Small intestine (tissue), 7 donors: ENCODE data around the gene MECR. TPM values are rescaled to one million over a fixed set of nuclear protein-coding genes. Genes with fewer than 3 reads are reported as not detected.

Experiments used
- DNase-seq, 2 donors: peaks; one replicate each; pipeline versions ENCODE4 v3.0.0 to v3.0.0-alpha.2; 2013
- FAIRE-seq: peaks from 2 replicates; lab custom pipeline; 2012; peaks lifted over from hg19 to GRCh38; lab: Jason Lieb, UNC
- H3K27ac ChIP-seq, 3 donors: one replicate each; pipeline ENCODE4 v1.5.1; 2013; ENCODE audit warnings: low read length in 2 of 3, mild to moderate bottlenecking in 2 of 3, control low read depth in 1 of 3, inconsistent platforms in 1 of 3, low read depth in 1 of 3, moderate library complexity in 1 of 3
- H3K27me3 ChIP-seq, 3 donors: one replicate each; pipeline ENCODE4 v1.6.1; 2013; ENCODE audit warnings: low read length in 3 of 3, inconsistent platforms in 1 of 3; ENCODE audit not compliant: control insufficient read depth in 3 of 3, insufficient read depth in 3 of 3
- H3K36me3 ChIP-seq, 3 donors: one replicate each; pipeline ENCODE4 v1.6.1; 2013; ENCODE audit warnings: low read length in 3 of 3, inconsistent platforms in 1 of 3, low read depth in 1 of 3, mild to moderate bottlenecking in 1 of 3, moderate library complexity in 1 of 3; ENCODE audit not compliant: control insufficient read depth in 3 of 3, insufficient read depth in 2 of 3
- H3K4me1 ChIP-seq, 3 donors: one replicate each; pipeline ENCODE4 v1.6.1; 2013; ENCODE audit warnings: low read length in 2 of 3, inconsistent platforms in 1 of 3, low read depth in 1 of 3, mild to moderate bottlenecking in 1 of 3, moderate library complexity in 1 of 3; ENCODE audit not compliant: control insufficient read depth in 3 of 3, insufficient read depth in 2 of 3
- H3K4me3 ChIP-seq, 3 donors: one replicate each; pipeline ENCODE4 v1.5.1; 2013; ENCODE audit warnings: low read length in 3 of 3, control low read depth in 1 of 3, inconsistent platforms in 1 of 3, low read depth in 1 of 3, mild to moderate bottlenecking in 1 of 3, moderate library complexity in 1 of 3
- H3K9me3 ChIP-seq, 2 donors: one replicate each; pipeline ENCODE4 v1.6.1; 2013; ENCODE audit warnings: low read depth in 1 of 2, low read length in 1 of 2; ENCODE audit not compliant: control insufficient read depth in 2 of 2, insufficient read depth in 1 of 2
- WGBS, 3 donors: extraction: QIAGEN DNeasy Blood & Tissue Kit; methylation state at CpG; one replicate each; pipeline ENCODE4 v1.1.7; 2013; 5-methylcytosine and 5-hydroxymethylcytosine counted together
- polyA plus RNA-seq, 4 donors: library from polyadenylated mRNA; stranded (reverse) in 3 of 4; unstranded in 1 of 4; fragments of 200-250 nt in 3 of 4; fragments of 120-200 nt in 1 of 4; gene quantifications; one replicate each; pipeline versions ENCODE4 v1.2.1 to v1.2.3, GENCODE V29; 2013
- donor health status: healthy with polysubstance abuse.
- donor health status: control.
- donor health status: control.
- donor health status: Bipolar disorder and iron deficiency.
- donor health status: healthy.

The MECR gene
- polyA plus RNA-seq, 4 donors, result 9.7 to 21.3 (median 19.6) TPM

- WGBS, 3 donors, result 6 to 17% (median 13%) methylated on average over 36 to 38 of the region's 38 CpGs
- H3K27ac ChIP-seq, result no peak overlapping the region
- FAIRE-seq, result no peak
Observed at GRCh38 chr1:29258976-29259801, 28.5 kb upstream of the MECR start.

DNA sequence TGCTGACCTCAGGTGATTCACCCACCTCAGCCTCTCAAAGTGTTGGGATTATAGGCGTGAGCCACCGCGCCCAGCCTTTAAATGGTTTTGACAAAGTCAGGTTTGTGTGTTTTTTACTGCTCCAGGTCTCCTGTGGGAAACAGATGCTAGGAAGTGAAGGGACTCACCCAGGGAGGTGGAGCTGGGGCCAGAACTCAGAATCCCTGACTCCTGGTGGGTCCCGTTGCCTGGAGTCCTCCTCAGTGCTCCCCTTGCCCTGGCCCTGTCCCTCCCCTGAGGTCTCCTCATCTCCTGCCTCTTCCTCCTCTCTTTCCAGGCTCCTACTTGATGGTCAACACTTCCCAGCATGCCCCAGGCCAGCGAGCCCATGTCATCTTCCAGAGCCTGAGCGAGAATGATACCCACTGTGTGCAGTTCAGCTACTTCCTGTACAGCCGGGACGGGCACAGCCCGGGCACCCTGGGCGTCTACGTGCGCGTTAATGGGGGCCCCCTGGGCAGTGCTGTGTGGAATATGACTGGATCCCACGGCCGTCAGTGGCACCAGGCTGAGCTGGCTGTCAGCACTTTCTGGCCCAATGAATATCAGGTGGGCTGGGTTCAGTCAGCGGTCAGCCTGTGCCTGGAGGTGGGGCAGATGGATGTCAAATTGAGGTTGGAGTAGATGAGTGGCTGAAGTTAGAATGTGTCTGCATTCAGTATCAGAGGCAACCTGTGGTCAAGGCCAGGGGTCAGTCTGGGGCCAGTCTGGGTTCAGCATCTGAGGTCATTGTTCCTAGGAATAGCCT, 27.6 kb upstream of the MECR start:
- WGBS, 3 donors, result 68 to 82% (median 69%) methylated on average over 16 of the region's 16 CpGs
- Histone ChIP-seq H3K9me3 (no peaks in the 10 kb centered on the region), H3K27me3 (peaks cover 6 to 19% (median 17%) of the 10 kb centered on the region in 3 donors), H3K4me3 (no peak overlapping the region), H3K27ac (no peak overlapping the region), H3K36me3 (no peaks in the 10 kb centered on the region), H3K4me1 (no peaks in the 10 kb centered on the region)
- no peak for FAIRE-seq
- no peak for DNase-seq

More at GRCh38 chr1:29258976-29259801, 28.5 kb upstream of the MECR start:
- H3K4me3 ChIP-seq, result peak overlapping the region in 2 of 3 donors; percentile 7 to 42
- no peak for DNase-seq
- no peaks in the 10 kb centered on the region for H3K9me3 ChIP-seq
- no peaks in the 10 kb centered on the region for H3K4me1 ChIP-seq
- H3K36me3 ChIP-seq, result no peaks in the 10 kb centered on the region
- H3K27me3 ChIP-seq, result peaks cover 6 to 19% (median 17%) of the 10 kb centered on the region in 3 donors

- H3K9me3 ChIP-seq, result no peaks in the 10 kb centered on the region
- no peak overlapping the region for H3K27ac ChIP-seq
- no peak overlapping the region for H3K4me3 ChIP-seq
- no peaks in the 10 kb centered on the region for H3K36me3 ChIP-seq
- no peak for DNase-seq
- peaks cover 6 to 19% (median 17%) of the 10 kb centered on the region in 3 donors for H3K27me3 ChIP-seq
- 36 to 42% (median 36%) methylated on average over 11 of the region's 11 CpGs for WGBS, 3 donors
- no peaks in the 10 kb centered on the region for H3K4me1 ChIP-seq
- FAIRE-seq, result no peak
Observed at GRCh38 chr1:29256979-29257804, 26.5 kb upstream of the MECR start.

DNA sequence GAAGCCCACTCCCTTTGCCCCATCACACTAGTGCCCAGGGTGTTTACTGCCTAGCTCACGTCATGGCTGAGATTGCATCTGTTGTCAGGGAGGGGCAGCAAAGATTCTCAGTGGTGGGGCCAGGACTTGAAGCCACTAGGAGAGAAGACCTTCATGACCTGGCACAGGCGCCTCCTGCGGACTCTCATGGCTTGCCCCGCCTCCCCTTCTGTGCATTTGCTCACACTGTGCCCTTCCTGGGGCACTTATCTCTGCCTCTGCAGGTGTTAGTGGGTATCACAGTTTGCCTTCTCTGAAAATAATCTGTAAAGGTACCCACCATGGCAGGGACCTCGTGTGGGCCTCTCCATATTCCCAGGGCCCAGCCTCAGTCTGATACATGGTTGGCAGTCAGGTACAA, 25.7 kb upstream of the MECR start:
- Histone ChIP-seq H3K36me3 (no peaks in the 10 kb centered on the region), H3K9me3 (no peaks in the 10 kb centered on the region), H3K4me1 (no peaks in the 10 kb centered on the region), H3K27me3 (peaks cover 6 to 19% (median 17%) of the 10 kb centered on the region in 3 donors), H3K4me3 (no peak overlapping the region), H3K27ac (no peak overlapping the region)
- no peak for FAIRE-seq
- DNase-seq, result no peak
- 14 to 57% (median 25%) methylated on average over 4 to 5 of the region's 5 CpGs for WGBS, 3 donors

- Histone ChIP-seq H3K36me3 (no peaks in the 10 kb centered on the region), H3K4me1 (no peaks in the 10 kb centered on the region), H3K4me3 (no peak overlapping the region), H3K27me3 (peaks cover 0 to 12% (median 11%) of the 10 kb centered on the region in 3 donors), H3K27ac (no peak overlapping the region), H3K9me3 (no peaks in the 10 kb centered on the region)
- DNase-seq (no peak), FAIRE-seq (no peak)
- WGBS, 3 donors, result 74 to 92% (median 91%) methylated on average over 9 to 10 of the region's 10 CpGs
Observed at GRCh38 chr1:29255134-29255666, 24.5 kb upstream of the MECR start.

DNA sequence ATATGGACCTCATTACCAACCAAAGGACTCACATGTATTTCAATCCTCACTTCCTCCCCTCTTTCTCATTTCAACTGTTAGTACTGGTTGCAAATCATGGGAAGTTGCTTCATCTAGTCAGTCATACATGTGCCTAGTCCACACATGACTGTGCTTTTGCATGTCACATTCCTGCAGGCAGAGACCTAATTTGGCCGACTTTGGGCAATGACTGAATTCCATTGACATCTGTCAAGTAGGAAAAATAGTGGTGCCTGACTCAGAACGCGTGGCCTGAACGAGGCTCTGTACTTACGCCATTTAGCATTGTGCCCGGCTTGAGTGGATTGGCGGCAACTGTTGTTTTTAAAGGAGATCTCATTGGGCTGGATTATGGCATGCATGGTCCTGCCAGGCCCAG, 23.6 kb upstream of the MECR start:
- Histone ChIP-seq H3K4me3 (no peak overlapping the region), H3K4me1 (no peaks in the 10 kb centered on the region), H3K36me3 (no peaks in the 10 kb centered on the region), H3K27ac (no peak overlapping the region), H3K9me3 (no peaks in the 10 kb centered on the region), H3K27me3 (peaks cover 0 to 9% (median 9%) of the 10 kb centered on the region in 3 donors)
- FAIRE-seq (no peak), DNase-seq (no peak)
- 89 to 92% (median 90%) methylated on average over 7 of the region's 7 CpGs for WGBS, 3 donors

- FAIRE-seq (no peak), DNase-seq (no peak)
- Histone ChIP-seq H3K27ac (no peak overlapping the region), H3K4me3 (no peak overlapping the region), H3K36me3 (no peaks in the 10 kb centered on the region), H3K27me3 (no peaks in the 10 kb centered on the region), H3K9me3 (no peaks in the 10 kb centered on the region), H3K4me1 (no peaks in the 10 kb centered on the region)
- 88 to 93% (median 88%) methylated on average over 3 of the region's 3 CpGs for WGBS, 3 donors
Observed at GRCh38 chr1:29253180-29253579, 22.4 kb upstream of the MECR start.
